GM18873 (cell line): ENCODE measurements around the gene RPS28.

ENCODE experiments used
- ATAC-seq: cut with Tn5 transposase; IDR thresholded peaks from one replicate; pipeline ENCODE4 v1.9.1; 2021; ENCODE audit warnings: mild to moderate bottlenecking, moderate library complexity, moderate number of reproducible peaks; ENCODE audit not compliant: unreplicated experiment, low FRiP score

RPS28 gene

DNA sequence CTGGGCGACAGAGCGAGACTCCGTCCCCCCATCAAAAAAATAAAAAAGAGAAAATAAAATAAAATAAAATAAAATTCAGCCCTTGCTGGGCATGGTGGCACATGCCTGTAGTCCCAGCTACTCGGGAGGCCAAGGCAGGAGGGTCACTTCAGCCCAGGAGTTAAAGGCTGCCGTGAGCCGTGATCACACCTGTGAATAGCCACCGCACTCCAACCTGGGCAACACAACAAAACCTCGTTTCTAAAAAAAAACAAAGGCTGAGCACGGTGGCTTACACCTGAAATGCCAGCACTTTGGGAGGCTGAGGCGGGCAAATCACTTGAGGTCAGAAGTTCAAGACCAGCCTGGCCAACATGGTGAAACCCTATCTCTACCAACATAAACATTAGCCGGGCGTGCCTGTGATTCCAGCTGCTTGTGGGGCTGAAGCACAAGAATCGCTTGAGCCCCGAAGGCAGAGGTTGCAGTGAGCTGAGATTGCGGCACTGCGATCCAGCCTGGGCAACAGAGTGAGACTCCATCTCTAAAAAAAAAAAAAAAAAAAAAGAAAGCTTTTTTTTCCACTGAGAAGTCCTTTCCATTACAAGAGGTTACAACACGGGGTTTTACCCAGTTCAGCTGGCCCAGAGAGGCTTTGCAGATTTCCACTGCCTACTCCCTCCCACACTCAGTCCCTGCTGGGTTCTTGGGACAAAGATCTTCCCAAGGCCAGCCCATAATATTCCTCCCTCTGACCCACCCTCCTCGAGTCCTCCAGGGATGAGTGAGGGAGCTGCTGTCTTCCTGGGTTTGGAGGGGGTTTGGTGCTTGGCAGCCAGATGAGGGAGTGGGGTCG lies 49.1 kb downstream of the RPS28 start:
- no peak for ATAC-seq

DNA sequence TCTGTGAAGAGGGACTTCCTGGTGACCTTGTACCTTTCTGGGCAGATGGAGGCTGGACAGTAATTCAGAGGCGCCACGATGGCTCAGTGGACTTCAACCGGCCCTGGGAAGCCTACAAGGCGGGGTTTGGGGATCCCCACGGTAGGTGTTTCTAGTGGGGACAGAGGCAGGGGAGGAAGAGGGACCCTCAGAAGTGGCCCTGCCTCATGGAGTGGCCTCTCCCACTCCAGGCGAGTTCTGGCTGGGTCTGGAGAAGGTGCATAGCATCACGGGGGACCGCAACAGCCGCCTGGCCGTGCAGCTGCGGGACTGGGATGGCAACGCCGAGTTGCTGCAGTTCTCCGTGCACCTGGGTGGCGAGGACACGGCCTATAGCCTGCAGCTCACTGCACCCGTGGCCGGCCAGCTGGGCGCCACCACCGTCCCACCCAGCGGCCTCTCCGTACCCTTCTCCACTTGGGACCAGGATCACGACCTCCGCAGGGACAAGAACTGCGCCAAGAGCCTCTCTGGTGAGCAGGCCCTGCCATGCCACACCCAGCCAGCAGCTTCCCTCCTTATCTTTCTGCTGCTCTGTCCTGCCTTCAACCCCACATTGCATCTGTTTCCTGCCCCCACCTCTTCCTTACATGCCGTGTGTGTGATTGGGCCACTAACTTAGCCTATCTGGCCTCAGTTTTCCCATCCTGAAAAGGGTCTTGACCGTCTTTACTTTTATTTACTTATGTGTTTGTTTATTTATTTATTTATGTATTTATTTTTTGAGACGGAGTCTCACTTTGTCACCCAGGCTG lies 49.9 kb downstream of the RPS28 start:
- ATAC-seq = no peak
